GM23338 (cell line): ENCODE measurements around the gene LDLRAD2. TPM values are rescaled to one million over a fixed set of nuclear protein-coding genes. Genes with fewer than 3 reads are reported as not detected.

ENCODE experiments used
- ATAC-seq: fragments of 200-7000 bp; cut with Tn5 transposase; 3 replicates; pipeline ENCODE4 v1.9.1; 2020
- DNase-seq: peaks from one replicate; pipeline ENCODE4 v3.0.0-alpha.2; 2015; ENCODE audit warnings: low spot score
- H2AFZ ChIP-seq: fragments of 200-600 bp; sonication (generic); 2 replicates; pipeline ENCODE4 v1.8.0; 2016; ENCODE audit warnings: antibody characterized with exemption, mild to moderate bottlenecking, moderate library complexity
- H3F3A ChIP-seq: fragments of 200-600 bp; sonication (generic); replicated peaks from 2 replicates; pipeline ENCODE4 v1.8.0; 2017; ENCODE audit warnings: antibody characterized with exemption, mixed run types, low read depth
- H3K27ac ChIP-seq: fragments of 200-600 bp; sonication (generic); 2 replicates; pipeline ENCODE4 v1.6.1; 2016; ENCODE audit warnings: low read depth
- H3K27me3 ChIP-seq: fragments of 200-600 bp; sonication (generic); 2 replicates; pipeline ENCODE4 v1.8.0; 2016; ENCODE audit warnings: mild to moderate bottlenecking, mixed run types, moderate library complexity; ENCODE audit not compliant: insufficient read depth
- H3K36me3 ChIP-seq: fragments of 200-600 bp; sonication (generic); 2 replicates; pipeline ENCODE4 v1.8.0; 2016; ENCODE audit warnings: mild to moderate bottlenecking; ENCODE audit not compliant: insufficient read depth
- H3K4me1 ChIP-seq: fragments of 200-600 bp; sonication (generic); 2 replicates; pipeline ENCODE4 v1.8.0; 2016; ENCODE audit warnings: mild to moderate bottlenecking, moderate library complexity; ENCODE audit not compliant: insufficient read depth
- H3K4me2 ChIP-seq: fragments of 200-600 bp; sonication (generic); 2 replicates; pipeline ENCODE4 v1.7.1; 2017; ENCODE audit warnings: mixed run types
- H3K4me3 ChIP-seq: fragments of 200-600 bp; sonication (generic); 2 replicates; pipeline ENCODE4 v1.6.1; 2016; ENCODE audit warnings: mixed run types
- H3K79me2 ChIP-seq: fragments of 200-600 bp; sonication (generic); replicated peaks from 2 replicates; pipeline ENCODE4 v1.8.0; 2017; ENCODE audit warnings: mild to moderate bottlenecking; ENCODE audit not compliant: insufficient read depth
- H3K9me2 ChIP-seq: fragments of 200-600 bp; sonication (generic); 2 replicates; pipeline ENCODE4 v1.8.0; 2017; ENCODE audit not compliant: insufficient read depth
- H4K20me1 ChIP-seq: fragments of 200-600 bp; sonication (generic); replicated peaks from 2 replicates; pipeline ENCODE4 v1.8.0; 2017; ENCODE audit warnings: mild to moderate bottlenecking; ENCODE audit not compliant: insufficient read depth
- H3K27ac Mint-ChIP-seq: 2 replicates; pipeline ENCODE4 v1.8.0; 2020; ENCODE audit warnings: inconsistent platforms, mild to moderate bottlenecking, moderate library complexity, mixed read lengths
- H3K27me3 Mint-ChIP-seq: 3 replicates; pipeline ENCODE4 v1.8.0; 2022; ENCODE audit warnings: low read depth, mild to moderate bottlenecking, moderate library complexity, mixed read lengths, inconsistent platforms; ENCODE audit not compliant: insufficient read depth, poor library complexity
- H3K36me3 Mint-ChIP-seq: 3 replicates; pipeline ENCODE4 v1.8.0; 2021; ENCODE audit warnings: low read depth, mild to moderate bottlenecking, inconsistent platforms, moderate library complexity, mixed read lengths
- H3K4me1 Mint-ChIP-seq: 3 replicates; pipeline ENCODE4 v1.8.0; 2020; ENCODE audit warnings: mild to moderate bottlenecking, inconsistent platforms, mixed read lengths
- H3K4me3 Mint-ChIP-seq: 3 replicates; pipeline ENCODE4 v1.8.0; 2021; ENCODE audit warnings: moderate library complexity, mild to moderate bottlenecking, inconsistent platforms, mixed read lengths
- H3K9me3 Mint-ChIP-seq: 3 replicates; pipeline ENCODE4 v1.8.0; 2020; ENCODE audit warnings: moderate library complexity, mild to moderate bottlenecking, inconsistent platforms, mixed read lengths
- CREB1 ChIP-seq: fragments of 250-450 bp; sonication (Bioruptor Pico); IDR thresholded peaks from 2 replicates; pipeline ENCODE4 v1.5.0; 2020; ENCODE audit warnings: low read depth, mild to moderate bottlenecking, moderate library complexity
- CTCF ChIP-seq, 2 experiments: fragments of 200-600 bp in 1 of 2; sonication (generic) in 1 of 2; conservative IDR thresholded peaks; 2 replicates each; pipeline versions ENCODE4 v1.5.1 to v1.6.1; 2016 to 2017; ENCODE audit warnings: antibody characterized with exemption in 2 of 2, low read depth in 2 of 2, mild to moderate bottlenecking in 2 of 2, moderate library complexity in 1 of 2
- ETS1 ChIP-seq: IDR thresholded peaks from 2 replicates; pipeline ENCODE4 v1.6.1; 2016; ENCODE audit warnings: antibody characterized with exemption
- EZH2 ChIP-seq: fragments of 200-600 bp; sonication (generic); IDR thresholded peaks from one replicate; pipeline ENCODE4 v1.8.0; 2017; ENCODE audit warnings: antibody characterized with exemption, mild to moderate bottlenecking, low read depth; ENCODE audit not compliant: unreplicated experiment
- EZH2phosphoT487 ChIP-seq: fragments of 200-600 bp; sonication (generic); IDR thresholded peaks from one replicate; pipeline ENCODE4 v1.8.1; 2018; ENCODE audit warnings: antibody characterized with exemption; ENCODE audit not compliant: unreplicated experiment
- JUNB ChIP-seq: IDR thresholded peaks from one replicate; pipeline ENCODE4 v1.6.1; 2016; ENCODE audit warnings: antibody characterized with exemption; ENCODE audit not compliant: unreplicated experiment
- NANOG ChIP-seq: IDR thresholded peaks from 2 replicates; pipeline ENCODE4 v1.6.1; 2016; ENCODE audit warnings: antibody characterized with exemption, borderline replicate concordance
- POLR2AphosphoS5 ChIP-seq: IDR thresholded peaks from 2 replicates; pipeline ENCODE4 v1.6.1; 2016; ENCODE audit warnings: antibody characterized with exemption, low read depth
- REST ChIP-seq: IDR thresholded peaks from one replicate; pipeline ENCODE4 v1.6.1; 2018; ENCODE audit warnings: antibody characterized with exemption; ENCODE audit not compliant: unreplicated experiment
- ZNF114 ChIP-seq: fragments of 250-450 bp; sonication (Bioruptor Pico); IDR thresholded peaks from 2 replicates; pipeline ENCODE4 v1.5.0; 2020; ENCODE audit warnings: mild to moderate bottlenecking, moderate library complexity
- ZNF331 ChIP-seq: fragments of 250-450 bp; sonication (Bioruptor Pico); IDR thresholded peaks from 2 replicates; pipeline ENCODE4 v1.5.0; 2020; ENCODE audit warnings: low read depth, mild to moderate bottlenecking, moderate library complexity
- ZNF462 ChIP-seq: fragments of 250-450 bp; sonication (Bioruptor Pico); IDR thresholded peaks from 2 replicates; pipeline ENCODE4 v1.5.0; 2020; ENCODE audit warnings: mild to moderate bottlenecking, moderate library complexity
- polyA plus RNA-seq: library from polyadenylated mRNA; unstranded; fragments of >200 nt; fragmentation: Nextera tagmentation; extraction: Ambion mirVana; gene quantifications from 2 replicates; pipeline ENCODE4 v1.2.1, GENCODE V29; 2016
- total RNA-seq: library from RNA; depleted of rRNA; stranded (reverse); fragments of >200 nt; shearing (Covaris generic); gene quantifications from 2 replicates; pipeline ENCODE4 v1.2.3, GENCODE V29; 2014

LDLRAD2 gene
- total and polyA plus RNA-seq, 2 experiments from 2014 or later, result 1.6 to 5.8 TPM

- H2AFZ ChIP-seq, result no peak overlapping the region
- no peaks in the 10 kb centered on the region for H3K4me1 ChIP-seq
- no peaks in the 10 kb centered on the region for H3K9me2 ChIP-seq
- Mint-ChIP-seq H3K4me3 (no peak overlapping the region), H3K27ac (no peak overlapping the region), H3K36me3 (peaks cover 11% of the 10 kb centered on the region; the same call in 2 of the 3 replicates), H3K27me3 (peaks cover 8% of the 10 kb centered on the region), H3K9me3 (peaks cover 19% of the 10 kb centered on the region), H3K4me1 (peaks cover 2% of the 10 kb centered on the region; the same call in 2 of the 3 replicates)
- no peak overlapping the region for H3K4me2 ChIP-seq
- no peaks in the 10 kb centered on the region for H3K36me3 ChIP-seq
- H3K79me2 ChIP-seq, result no peaks in the 10 kb centered on the region
- DNase-seq (no peak), ATAC-seq (no peak)
- H4K20me1 ChIP-seq, result no peaks in the 10 kb centered on the region
- no peak overlapping the region for H3K27ac ChIP-seq
- H3F3A ChIP-seq, result no peaks in the 10 kb centered on the region
- TF ChIP-seq ETS1 (no peak), POLR2AphosphoS5 (no peak), REST (no peak), NANOG (no peak), ZNF114 (CRISPR knock-in tag) (no peak), ZNF331 (CRISPR knock-in tag) (no peak), JUNB (no peak), CREB1 (CRISPR knock-in tag) (no peak), EZH2phosphoT487 (no peak), EZH2 (no peak), ZNF462 (no peak), CTCF (conservative IDR thresholded peaks at IDR 0.05; ENCODE audit: low read depth in 2 of 2) (no peak)
- H3K27me3 ChIP-seq, result no peaks in the 10 kb centered on the region
- no peak overlapping the region for H3K4me3 ChIP-seq
Measured at GRCh38 chr1:21795075-21795474, 17.0 kb upstream of the LDLRAD2 start.
